Measurements from ENCODE around the gene MDM1. TPM values are rescaled to one million over a fixed set of nuclear protein-coding genes. Genes with fewer than 3 reads are reported as not detected.

MDM1 gene
- total and polyA plus RNA-seq, 4 donors, result 2.0 to 12.9 (median 5.1) TPM

- Histone ChIP-seq H3K4me3 (ENCODE audit: low read depth in 1 of 3, low read length in 3 of 3) (no peak overlapping the region), H3K27ac (ENCODE audit: low read depth in 1 of 2, low read length in 2 of 2) (no peak overlapping the region), H3K36me3 (ENCODE audit: control insufficient read depth in 4 of 4, insufficient read depth in 3 of 4, low read depth in 1 of 4, low read length in 3 of 4) (no peaks in the 10 kb centered on the region), H3K9ac (ENCODE audit: low read depth in 1 of 2, low read length in 2 of 2) (no peak overlapping the region), H3K4me1 (ENCODE audit: control insufficient read depth in 4 of 4, insufficient read depth in 4 of 4, low read length in 3 of 4) (peaks cover 2 to 14% (median 11%) of the 10 kb centered on the region in 4 donors), H3K9me3 (ENCODE audit: control insufficient read depth in 4 of 4, low read length in 3 of 4) (no peaks in the 10 kb centered on the region), H3K27me3 (ENCODE audit: control insufficient read depth in 4 of 4, insufficient read depth in 4 of 4, low read length in 3 of 4) (no peaks in the 10 kb centered on the region)
- WGBS, result 74% methylated on average over 2 of the region's 2 CpGs
- no peak for TF ChIP-seq RXRA (IDR thresholded peaks at IDR 0.05)
- TF ChIP-seq RAD21 (IDR thresholded peaks at IDR 0.05), result no peak
- TF ChIP-seq YY1 (IDR thresholded peaks at IDR 0.05), result no peak
- TF ChIP-seq SP1 (IDR thresholded peaks at IDR 0.05), result no peak
- TF ChIP-seq FOXA2 (IDR thresholded peaks at IDR 0.05), result no peak
- no peak for TF ChIP-seq GABPA (IDR thresholded peaks at IDR 0.05 in 1 of 2, conservative IDR thresholded peaks at IDR 0.05 in 1 of 2)
- no peak for TF ChIP-seq TAF1 (conservative IDR thresholded peaks at IDR 0.05)
- no peak for TF ChIP-seq MAX (IDR thresholded peaks at IDR 0.05)
- no peak for TF ChIP-seq CTCF (IDR thresholded peaks at IDR 0.05; ENCODE audit: low read depth, low read length, missing input control)
- TF ChIP-seq HNF4A (conservative IDR thresholded peaks at IDR 0.05), result no peak
- no peak for TF ChIP-seq FOXA1 (IDR thresholded peaks at IDR 0.05)
- TF ChIP-seq NR2F2 (IDR thresholded peaks at IDR 0.05), result no peak
- TF ChIP-seq EGR1 (IDR thresholded peaks at IDR 0.05; ENCODE audit: low read depth in 2 of 2), result no peak
- no peak for TF ChIP-seq REST (IDR thresholded peaks at IDR 0.05)
- no peak for TF ChIP-seq HNF4G (IDR thresholded peaks at IDR 0.05)
- no peak for TF ChIP-seq ZBTB33 (IDR thresholded peaks at IDR 0.05)
- no peak for DNase-seq (ENCODE audit: low spot score)
These were observed 36.2 kb upstream of the MDM1 start for GRCh38 chr12:68368327-68368726.

GRCh38 chr12:68367903-68368302 is 35.7 kb upstream of the MDM1 start:
- 83% methylated on average over 2 of the region's 2 CpGs for WGBS
- no peak overlapping the region for H3K9ac ChIP-seq (ENCODE audit: low read depth in 1 of 2, low read length in 2 of 2)
- H3K27me3 ChIP-seq (ENCODE audit: control insufficient read depth in 4 of 4, insufficient read depth in 4 of 4, low read length in 3 of 4), result no peaks in the 10 kb centered on the region
- no peak overlapping the region for H3K27ac ChIP-seq (ENCODE audit: low read depth in 1 of 2, low read length in 2 of 2)
- no peaks in the 10 kb centered on the region for H3K36me3 ChIP-seq (ENCODE audit: control insufficient read depth in 4 of 4, insufficient read depth in 3 of 4, low read depth in 1 of 4, low read length in 3 of 4)
- no peaks in the 10 kb centered on the region for H3K9me3 ChIP-seq (ENCODE audit: control insufficient read depth in 4 of 4, low read length in 3 of 4)
- no peak for DNase-seq (ENCODE audit: low spot score)
- no peak overlapping the region for H3K4me3 ChIP-seq (ENCODE audit: low read depth in 1 of 3, low read length in 3 of 3)
- H3K4me1 ChIP-seq (ENCODE audit: control insufficient read depth in 4 of 4, insufficient read depth in 4 of 4, low read length in 3 of 4), result peaks cover 2 to 14% (median 11%) of the 10 kb centered on the region in 4 donors
- TF ChIP-seq FOXA1 (IDR thresholded peaks at IDR 0.05), result no peak
- no peak for TF ChIP-seq GABPA (IDR thresholded peaks at IDR 0.05 in 1 of 2, conservative IDR thresholded peaks at IDR 0.05 in 1 of 2)
- TF ChIP-seq JUND (IDR thresholded peaks at IDR 0.05), result no peak
- TF ChIP-seq REST (IDR thresholded peaks at IDR 0.05), result no peak
- TF ChIP-seq YY1 (IDR thresholded peaks at IDR 0.05), result no peak
- TF ChIP-seq SP1 (IDR thresholded peaks at IDR 0.05), result no peak
- TF ChIP-seq NR2F2 (IDR thresholded peaks at IDR 0.05), result no peak
- no peak for TF ChIP-seq MAX (IDR thresholded peaks at IDR 0.05)
- TF ChIP-seq ZBTB33 (IDR thresholded peaks at IDR 0.05), result no peak
- TF ChIP-seq HNF4A (conservative IDR thresholded peaks at IDR 0.05), result no peak
- no peak for TF ChIP-seq TAF1 (conservative IDR thresholded peaks at IDR 0.05)
- TF ChIP-seq EGR1 (IDR thresholded peaks at IDR 0.05; ENCODE audit: low read depth in 2 of 2), result no peak
